GM21526 (cell line): ENCODE results near the gene PARVB.

ENCODE experiments used
- ATAC-seq: cut with Tn5 transposase; IDR thresholded peaks from one replicate; pipeline ENCODE4 v1.9.1; 2021; ENCODE audit warnings: moderate library complexity; ENCODE audit not compliant: unreplicated experiment, low FRiP score

Gene PARVB

DNA sequence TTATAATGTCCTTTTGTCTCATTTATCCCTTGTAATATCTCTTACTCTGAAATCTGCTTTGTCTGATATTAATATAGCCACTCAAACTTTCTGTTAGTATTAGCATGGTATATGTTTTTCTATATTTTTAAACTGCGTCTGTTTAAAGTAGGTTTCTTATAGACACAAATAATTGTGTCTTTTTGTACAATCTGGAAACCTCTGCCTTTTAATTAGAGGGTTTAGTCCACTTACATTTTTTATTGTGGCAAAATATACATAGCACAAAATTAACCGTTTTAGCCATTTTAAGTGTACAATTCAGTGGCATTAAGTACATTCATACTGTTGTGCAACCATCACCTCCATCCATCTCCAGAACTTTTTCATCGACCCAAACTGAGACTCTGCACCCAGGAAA is 185.2 kb downstream of the PARVB start:
- ATAC-seq = no peak

DNA sequence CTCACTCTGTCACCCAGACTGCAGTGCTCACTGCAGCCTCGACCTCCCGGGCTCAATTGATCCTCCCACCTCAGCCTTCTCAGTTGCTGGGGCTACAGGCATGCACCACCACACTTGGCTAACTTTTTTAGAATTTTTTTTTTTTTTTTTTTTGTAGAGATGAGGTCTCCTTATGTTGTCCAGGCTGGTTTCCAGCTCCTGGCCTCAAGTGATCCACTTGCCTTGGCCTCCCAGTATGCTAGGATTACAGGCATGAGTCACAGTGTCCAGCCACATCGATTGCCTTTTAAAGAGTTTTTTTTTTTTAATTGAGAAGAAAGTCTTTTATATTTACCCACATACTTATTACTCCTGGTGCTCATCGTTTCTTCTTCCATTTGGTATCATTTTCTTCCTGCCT is 186.6 kb downstream of the PARVB start:
- ATAC-seq = no peak

DNA sequence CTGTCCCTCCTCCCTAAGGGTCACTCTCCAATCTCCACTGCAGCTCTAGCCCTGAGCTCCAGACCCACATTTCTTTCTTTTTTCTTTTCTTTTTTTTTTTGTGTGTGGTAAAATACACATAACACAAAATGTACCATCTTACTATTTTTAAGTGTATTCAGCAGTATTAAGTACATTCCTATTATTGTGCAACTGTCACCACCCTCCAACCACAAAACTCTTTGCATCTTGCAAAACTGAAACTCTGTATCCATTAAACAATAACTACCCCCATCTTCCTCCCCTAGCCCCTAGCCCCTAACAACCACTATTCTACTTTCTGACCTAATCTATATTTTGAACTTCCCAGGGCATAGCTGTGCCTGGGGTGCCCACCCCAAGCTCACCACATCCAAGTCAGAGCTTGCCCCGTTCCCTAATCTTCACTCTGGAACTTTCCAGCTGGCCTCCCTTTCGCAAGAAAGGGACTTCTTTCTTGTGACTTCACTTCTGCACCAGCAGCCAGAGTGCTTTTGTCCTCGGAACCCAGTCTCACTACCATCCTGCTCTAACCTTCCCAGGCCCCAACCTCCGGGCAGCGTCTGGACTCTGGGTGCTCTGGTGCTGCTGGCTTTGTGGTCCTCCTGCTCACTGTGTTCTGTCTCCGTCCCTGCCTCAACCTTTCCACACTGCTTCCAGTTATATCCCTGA is 187.3 kb downstream of the PARVB start:
- no peak for ATAC-seq

DNA sequence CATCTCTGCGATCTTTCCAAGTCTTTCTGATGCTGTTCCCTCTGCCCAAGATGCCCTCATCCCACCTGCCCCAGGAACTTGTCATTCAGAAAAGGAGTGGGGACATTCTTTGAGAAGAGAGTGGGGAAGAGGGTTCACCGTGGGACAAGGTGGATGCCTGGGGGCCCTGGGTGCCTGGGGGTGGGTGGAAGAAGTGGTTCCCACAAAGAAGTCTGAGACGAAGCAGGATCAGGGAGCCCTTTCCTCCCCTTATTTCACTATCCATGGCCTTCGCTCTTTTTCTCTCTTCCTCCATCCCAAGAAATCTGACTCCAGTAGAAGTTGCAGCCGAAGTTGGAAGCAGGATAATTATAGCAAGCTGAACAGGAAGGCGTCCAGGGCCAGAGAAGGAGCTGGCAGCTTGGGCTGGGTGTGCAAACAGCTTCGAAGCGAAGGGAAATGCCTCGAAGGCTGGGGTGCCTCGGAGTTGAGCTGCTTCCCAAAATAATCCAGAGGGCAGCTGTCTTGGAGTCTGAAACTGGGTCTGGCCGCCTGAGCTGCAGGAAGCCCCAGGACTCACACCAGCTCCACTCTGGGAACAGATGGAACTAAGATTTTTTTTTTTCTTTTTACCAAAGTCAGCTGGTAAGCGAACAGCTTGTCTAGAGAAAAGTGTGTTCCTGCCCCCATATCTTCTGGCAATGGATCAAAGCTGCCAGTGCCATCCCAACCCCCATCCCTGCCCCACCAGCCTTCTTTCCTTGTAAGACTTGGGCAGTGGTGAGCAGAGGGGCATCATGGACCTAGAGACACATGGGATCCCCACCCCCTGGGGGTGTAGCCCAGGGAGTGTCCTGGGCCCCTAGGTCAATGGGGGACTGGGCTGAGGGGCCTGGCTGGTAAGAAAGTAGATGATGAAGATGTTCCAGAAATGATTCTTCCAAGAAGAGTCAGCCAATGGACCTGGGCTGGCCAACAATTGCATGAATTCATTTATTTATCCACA is 188.1 kb downstream of the PARVB start:
- ATAC-seq = no peak

DNA sequence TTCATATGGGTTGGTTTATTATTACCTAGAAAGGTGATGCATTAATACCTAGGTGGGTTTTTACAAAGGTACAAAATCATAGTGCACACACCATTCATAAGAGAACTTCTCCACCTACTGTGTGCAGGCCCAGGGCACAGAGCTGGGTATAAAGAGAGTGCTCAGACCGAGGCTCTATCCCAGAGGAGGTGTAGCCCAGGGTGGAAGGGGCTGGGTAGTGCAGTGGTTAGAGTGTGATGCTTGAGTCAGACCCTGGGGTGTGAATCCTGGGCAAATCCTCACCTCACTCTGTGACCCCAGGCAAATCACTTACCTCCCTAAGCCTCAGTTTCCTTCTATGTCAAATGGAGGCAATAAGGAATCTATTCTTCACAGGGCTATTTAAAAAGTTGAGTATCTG is 188.8 kb downstream of the PARVB start:
- no peak for ATAC-seq

DNA sequence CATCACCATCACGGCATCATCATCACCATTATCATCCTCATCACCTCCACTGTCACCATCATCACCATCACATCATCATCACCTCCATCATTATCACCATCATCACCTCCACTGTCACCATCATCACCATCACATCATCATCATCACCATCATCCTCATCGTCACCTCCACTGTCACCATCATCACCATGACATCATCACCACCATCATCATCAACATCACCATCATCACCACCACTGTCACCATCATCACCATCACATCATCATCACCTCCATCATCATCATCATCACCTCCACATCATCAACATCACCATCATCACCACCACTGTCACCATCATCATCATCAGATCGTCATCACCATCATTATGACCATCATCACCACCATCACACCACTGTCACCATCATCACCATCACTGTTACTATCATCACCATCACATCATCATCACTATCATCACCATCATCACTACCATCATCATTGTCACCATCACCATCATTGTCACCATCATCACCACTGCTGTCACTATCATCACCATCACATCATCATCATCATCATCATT is 189.5 kb downstream of the PARVB start:
- ATAC-seq = no peak

DNA sequence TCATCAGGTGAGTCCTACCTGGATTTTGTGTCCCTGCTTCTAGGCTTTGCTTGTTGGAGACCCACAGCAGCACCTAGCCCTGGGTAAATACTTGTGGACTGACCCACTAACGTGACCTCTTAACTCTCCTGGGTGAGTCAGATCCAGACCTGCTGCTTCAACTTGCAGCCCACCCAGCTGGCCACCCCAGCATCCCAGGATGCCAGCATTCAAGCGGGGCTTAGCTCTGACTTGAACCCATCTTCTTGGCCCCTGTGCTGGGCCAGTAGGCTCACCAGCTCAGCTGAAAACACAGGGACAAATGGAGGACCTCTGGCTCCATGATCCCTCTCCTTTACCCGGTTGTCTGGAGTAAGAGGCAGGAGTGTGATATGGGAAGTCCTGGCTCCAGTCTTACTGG is 190.1 kb downstream of the PARVB start:
- no peak for ATAC-seq

DNA sequence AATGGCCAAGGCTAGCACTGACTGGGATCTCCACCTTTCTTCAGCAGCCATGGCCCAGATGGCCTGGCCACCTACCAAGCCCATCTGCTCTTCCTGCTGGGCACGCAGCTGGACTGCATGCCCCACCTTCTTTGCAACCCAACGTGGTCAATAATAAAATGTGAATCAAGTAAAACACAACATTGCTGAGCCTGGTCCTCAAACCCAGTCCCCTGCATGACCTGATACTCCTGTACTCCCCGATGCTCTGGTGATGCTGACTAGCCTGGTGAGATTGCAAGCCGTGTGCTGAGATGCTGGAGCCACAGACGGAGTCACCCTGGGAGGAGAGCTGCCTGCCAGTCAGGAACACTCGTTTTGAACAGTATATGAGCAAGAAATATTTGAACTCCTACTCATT is 190.7 kb downstream of the PARVB start:
- no peak for ATAC-seq

DNA sequence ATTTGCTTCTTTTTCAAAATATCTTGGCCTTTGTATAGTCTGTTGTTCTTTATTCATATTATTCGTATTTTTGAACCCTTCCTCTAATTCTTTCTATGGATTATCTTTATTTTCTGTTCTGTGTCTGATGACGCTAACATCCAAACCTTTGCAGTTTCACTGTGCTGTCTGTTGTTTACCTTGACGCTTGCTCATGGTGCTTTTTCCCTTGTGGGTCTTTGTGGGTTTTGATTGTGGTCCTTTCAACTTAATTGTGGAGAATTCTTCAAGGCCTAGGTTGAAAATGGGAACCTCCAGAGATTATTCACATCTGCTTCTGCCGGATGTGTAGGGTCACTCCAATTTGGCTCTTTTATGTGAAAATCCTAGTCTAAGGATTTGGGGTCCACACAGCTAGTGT is 191.2 kb downstream of the PARVB start:
- ATAC-seq = no peak

DNA sequence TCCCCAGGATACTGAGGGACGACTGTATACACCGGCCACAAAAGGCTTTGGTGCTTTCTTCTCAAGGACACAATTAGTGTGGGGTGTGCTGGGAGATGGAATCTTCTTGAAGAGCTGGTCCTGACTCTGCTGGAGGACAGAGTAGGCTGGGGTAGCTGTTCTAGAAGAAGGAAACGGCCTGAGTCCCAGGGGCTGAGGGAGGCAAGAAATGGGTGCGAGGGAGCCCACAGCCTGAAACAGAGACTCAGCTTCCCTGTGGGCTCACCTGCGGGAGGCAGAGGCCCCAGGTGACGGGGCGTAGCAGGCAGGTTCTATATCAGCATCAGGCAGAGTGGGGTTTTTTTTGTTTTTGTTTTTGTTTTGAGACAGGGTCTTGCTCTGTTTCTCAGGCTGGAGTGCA is 193.2 kb downstream of the PARVB start:
- no peak for ATAC-seq

DNA sequence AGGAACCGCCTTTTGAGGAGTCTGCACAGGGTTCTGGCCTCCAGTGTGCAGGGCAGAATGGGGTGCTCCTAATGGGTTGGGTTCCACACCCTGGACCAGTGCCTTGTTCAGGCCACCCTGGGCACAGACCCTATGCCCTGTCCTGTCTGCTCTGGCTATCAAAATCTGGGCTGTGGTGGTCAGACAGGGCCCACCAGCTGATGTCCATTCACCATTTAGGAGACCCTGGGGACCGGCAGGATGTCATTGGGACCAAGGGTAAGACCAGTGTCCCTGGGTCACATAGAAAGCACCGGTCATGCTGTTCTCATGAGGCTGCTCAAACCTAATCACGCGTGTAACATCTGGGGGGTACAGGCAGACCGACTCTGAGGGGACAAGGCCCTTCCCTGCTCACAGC is 194.0 kb downstream of the PARVB start:
- ATAC-seq = no peak

DNA sequence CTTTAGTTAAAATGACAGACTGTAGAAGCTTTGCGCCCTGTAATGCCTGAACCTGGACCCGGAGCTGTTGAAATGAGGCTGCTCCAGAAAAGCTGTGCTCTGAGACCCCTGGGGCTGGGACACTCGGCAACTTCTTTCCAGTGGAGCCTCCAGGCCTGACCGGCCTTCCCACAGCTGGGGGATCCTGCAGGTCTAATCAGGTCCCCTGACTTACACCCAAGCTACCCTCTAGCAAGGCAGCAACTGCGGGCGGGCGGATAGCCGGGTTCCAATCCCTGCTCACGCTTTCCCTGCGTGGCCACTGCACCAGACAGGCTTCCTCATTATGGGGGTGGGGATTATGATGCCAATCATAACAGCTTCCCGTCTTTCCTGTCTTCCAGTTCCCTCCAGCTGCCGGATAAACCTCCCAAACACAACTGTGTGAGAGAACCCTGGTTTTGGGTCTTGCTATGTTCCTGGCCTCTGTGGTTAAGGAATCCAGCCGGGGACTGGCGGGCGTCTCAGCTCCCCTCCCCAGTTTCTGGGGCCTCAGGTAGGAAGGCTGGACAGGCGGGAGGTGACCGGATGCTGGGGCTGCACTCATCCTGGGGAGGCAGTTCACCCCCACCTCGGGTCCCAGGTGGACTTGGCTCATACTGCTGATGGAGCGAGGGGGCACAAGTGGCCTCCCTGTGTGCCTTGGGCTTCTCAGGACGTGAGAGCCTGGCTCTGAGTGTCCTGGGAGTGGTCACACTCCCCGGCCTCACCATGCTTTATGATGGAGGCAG is 195.2 kb downstream of the PARVB start:
- no peak for ATAC-seq

DNA sequence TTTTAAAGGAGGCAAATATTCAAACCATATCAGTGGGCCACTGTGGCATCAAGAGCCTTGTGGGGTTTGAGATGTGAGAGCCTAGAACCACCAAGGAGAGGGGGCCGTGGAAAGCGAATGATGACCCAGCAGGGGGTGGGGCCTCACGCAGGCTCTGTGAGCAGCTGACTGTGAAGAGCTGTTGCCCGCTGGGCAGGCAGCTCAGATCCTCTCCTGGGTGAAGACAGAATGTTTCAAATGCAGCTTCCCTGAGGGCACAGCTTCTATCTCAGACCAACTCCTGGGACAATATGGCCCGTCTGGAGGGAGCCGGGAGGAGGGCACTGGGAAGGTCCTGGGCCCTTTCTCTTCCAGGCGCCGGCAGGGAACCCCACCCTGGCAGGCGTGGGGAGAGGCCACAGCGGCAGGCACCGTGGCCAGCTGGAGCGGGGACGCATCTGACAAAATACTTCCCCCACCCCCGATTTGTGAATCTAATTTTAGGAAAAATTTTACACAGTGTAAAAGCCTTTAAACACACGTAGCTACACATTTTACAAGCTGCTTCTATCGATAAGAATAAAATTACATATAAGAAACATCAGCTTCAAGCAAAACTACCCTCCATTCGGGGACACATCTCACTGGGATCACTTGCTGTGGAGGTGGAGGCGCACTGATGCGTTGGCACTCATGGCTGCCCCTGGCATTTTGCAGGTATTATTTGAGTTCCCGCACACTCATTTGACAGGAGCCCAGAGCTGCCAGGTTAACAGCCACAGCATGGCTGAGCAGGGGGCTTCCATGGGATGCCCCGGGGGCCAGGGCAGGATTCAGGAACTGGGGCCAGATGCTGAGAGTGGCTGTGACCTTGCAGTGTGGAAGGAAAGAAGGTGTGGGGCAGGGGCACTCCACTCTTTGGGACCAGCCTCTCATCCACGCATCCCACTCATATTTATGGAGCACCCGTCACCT is 196.9 kb downstream of the PARVB start:
- ATAC-seq = no peak

DNA sequence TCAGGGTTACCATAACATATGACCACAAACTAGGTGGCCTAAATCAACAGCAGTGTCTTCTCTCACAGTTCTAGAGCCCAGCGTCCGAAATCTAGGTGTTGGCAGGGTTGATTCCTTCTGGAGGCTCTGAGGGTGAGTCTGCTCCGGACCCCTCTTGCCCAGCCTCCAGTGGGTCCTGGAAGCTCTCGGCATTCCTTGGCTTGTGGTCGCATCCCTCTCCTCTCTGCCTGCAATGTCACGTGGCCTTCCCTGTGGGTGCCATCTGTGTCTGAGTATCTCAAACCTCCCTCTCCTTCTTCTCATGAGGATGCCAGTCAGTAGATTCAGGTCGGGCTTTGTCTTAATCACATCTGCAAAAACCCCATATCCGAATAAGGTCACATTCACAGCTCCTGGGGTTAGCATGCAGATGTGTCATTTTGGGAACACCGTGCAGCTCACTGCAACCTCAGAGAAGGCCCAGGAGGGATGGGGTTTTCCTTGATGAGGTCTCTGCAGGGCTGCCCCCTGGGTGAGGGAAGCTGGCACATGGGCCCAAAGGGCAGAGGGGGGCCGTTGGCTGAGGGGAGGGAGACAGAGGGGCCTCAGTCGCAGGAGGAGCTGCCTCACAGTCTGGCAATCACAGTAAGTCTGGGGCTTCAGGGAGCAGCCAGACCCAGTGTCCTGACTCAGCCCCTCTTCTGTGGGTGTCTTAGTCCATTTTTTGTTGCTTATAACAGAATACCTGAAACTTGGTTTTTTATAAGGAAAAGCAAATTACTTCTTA is 197.8 kb downstream of the PARVB start:
- no peak for ATAC-seq
